K562 (cell line): ENCODE measurements around the gene GLRA2. TPM values are rescaled to one million over a fixed set of nuclear protein-coding genes. Genes with fewer than 3 reads are reported as not detected.

Experiments used
- ATAC-seq: fragments of 200-7000 bp; cut with Tn5 transposase; 3 replicates; pipeline ENCODE4 v1.9.1; 2020; ENCODE audit warnings: moderate library complexity
- BruUV-seq: library from RNA; stranded (reverse); fragments of 400-500 nt; replicated peaks from 2 replicates; lab custom pipeline; 2021; lab: Mats Ljungman, UMichigan
- CTCF ChIA-PET: fragments of 300-600 bp; formaldehyde crosslinking; extraction: SDS; loops from one replicate; lab custom pipeline; 2021; ENCODE audit warnings: low intra/inter-chr PET ratio; lab: Yijun Ruan, JAX
- POLR2A ChIA-PET: fragments of 300-600, 350-650 bp; sonication (Branson Sonifier 250); formaldehyde crosslinking; extraction: SDS; loops from one replicate; lab custom pipeline; 2021; ENCODE audit warnings: antibody characterized with exemption, inconsistent platforms; lab: Yijun Ruan, JAX
- DNase-seq, 4 experiments: peaks; one replicate each; pipeline versions ENCODE4 v3.0.0 to v3.0.0-alpha.2; 2011 to 2018; ENCODE audit warnings: low spot score in 3 of 4, mixed read lengths in 3 of 4; ENCODE audit errors: extremely low read depth in 1 of 4
- FAIRE-seq: peaks from 2 replicates; lab custom pipeline; 2011; peaks lifted over from hg19 to GRCh38; lab: Jason Lieb, UNC
- H2AFZ ChIP-seq: 2 replicates; pipeline ENCODE4 v1.6.0; 2011; ENCODE audit warnings: low read depth, low read length, control low read depth, inconsistent platforms
- H3K27ac ChIP-seq: fragments of 200-600 bp; 3 replicates; pipeline ENCODE4 v1.8.0; 2011; ENCODE audit warnings: low read depth, mild to moderate bottlenecking, control low read depth, inconsistent platforms, low read length, moderate library complexity, mixed read lengths; ENCODE audit errors: extremely low read depth
- H3K27me3 ChIP-seq, 2 experiments: fragments of 300-600 bp in 1 of 2; 2 replicates in 1 of 2; 3 replicates in 1 of 2; pipeline versions ENCODE4 v1.6.0 to v1.8.0; 2011; ENCODE audit warnings: inconsistent platforms in 2 of 2, low read length in 2 of 2, mild to moderate bottlenecking in 1 of 2, mixed read lengths in 1 of 2, moderate library complexity in 1 of 2; ENCODE audit not compliant: control insufficient read depth in 2 of 2, insufficient read depth in 2 of 2
- H3K36me3 ChIP-seq: fragments of 300-600 bp; 3 replicates; pipeline ENCODE4 v1.8.0; 2011; ENCODE audit warnings: mild to moderate bottlenecking, low read length, inconsistent platforms; ENCODE audit not compliant: control insufficient read depth, insufficient read depth
- H3K4me1 ChIP-seq, 2 experiments: fragments of 200-600 bp in 1 of 2; replicated peaks in 1 of 2; 2 replicates in 1 of 2; 3 replicates in 1 of 2; pipeline versions ENCODE4 v1.5.1 to v1.8.0; 2011; ENCODE audit warnings: inconsistent platforms in 2 of 2, low read length in 2 of 2, mild to moderate bottlenecking in 1 of 2, mixed read lengths in 1 of 2, moderate library complexity in 1 of 2; ENCODE audit not compliant: control insufficient read depth in 2 of 2, insufficient read depth in 2 of 2
- H3K4me2 ChIP-seq: 2 replicates; pipeline ENCODE4 v1.6.1; 2011; ENCODE audit warnings: low read length, control low read depth, inconsistent platforms, mixed read lengths; ENCODE audit not compliant: insufficient read depth
- H3K4me3 ChIP-seq: fragments of 200-600 bp; sonication (generic), shearing (Covaris generic); 2 replicates; pipeline ENCODE4 v1.5.1; 2016; ENCODE audit warnings: control low read depth, inconsistent platforms
- H3K79me2 ChIP-seq: fragments of 200-600 bp; 3 replicates; pipeline ENCODE4 v1.8.0; 2011; ENCODE audit warnings: low read length, inconsistent platforms; ENCODE audit not compliant: control insufficient read depth, insufficient read depth
- H3K9ac ChIP-seq, 2 experiments: 2 replicates each; pipeline versions ENCODE4 v1.6.0 to v1.6.1; 2011; ENCODE audit warnings: low read depth in 2 of 2, low read length in 2 of 2, control low read depth in 1 of 2, inconsistent platforms in 1 of 2, mild to moderate bottlenecking in 1 of 2, mixed read lengths in 1 of 2; ENCODE audit not compliant: insufficient read depth in 1 of 2
- H3K9me1 ChIP-seq: one replicate; pipeline ENCODE4 v1.6.0; 2011; ENCODE audit warnings: inconsistent platforms, mild to moderate bottlenecking, low read length, moderate library complexity; ENCODE audit not compliant: control insufficient read depth, insufficient read depth
- H3K9me3 ChIP-seq: replicated peaks from 2 replicates; pipeline ENCODE4 v1.5.1; 2011; ENCODE audit warnings: low read depth, low read length, inconsistent platforms; ENCODE audit not compliant: control insufficient read depth, insufficient read depth
- H4K20me1 ChIP-seq: replicated peaks from 2 replicates; pipeline ENCODE4 v1.6.1; 2011; ENCODE audit warnings: low read length, inconsistent platforms, mixed read lengths; ENCODE audit not compliant: control insufficient read depth, insufficient read depth
- CLOCK ChIP-seq: fragments of 250-450 bp; sonication (Bioruptor Pico); IDR thresholded peaks from 2 replicates; pipeline ENCODE4 v1.4.0; 2020; ENCODE audit warnings: mild to moderate bottlenecking, moderate library complexity, borderline replicate concordance
- HMG20B ChIP-seq: fragments of 250-450 bp; sonication (Bioruptor Pico); IDR thresholded peaks from 2 replicates; pipeline ENCODE4 v1.5.0; 2021; ENCODE audit warnings: mild to moderate bottlenecking
- PRMT5 ChIP-seq: sonication (generic); formaldehyde crosslinking; IDR thresholded peaks from 2 replicates; pipeline ENCODE4 v1.5.0; 2020; ENCODE audit warnings: missing genetic modification reagents
- SMARCB1 ChIP-seq: IDR thresholded peaks from 2 replicates; pipeline ENCODE4 v1.6.1; 2011; ENCODE audit warnings: improper control_type of control experiment, low read depth; ENCODE audit not compliant: insufficient read length
- ZKSCAN3 ChIP-seq: fragments of 250-450 bp; sonication (Bioruptor Pico); IDR thresholded peaks from 2 replicates; pipeline ENCODE4 v1.4.0; 2020
- ZNF324 ChIP-seq: fragments of 250-450 bp; sonication (Bioruptor Pico); IDR thresholded peaks from 2 replicates; pipeline ENCODE4 v1.4.0; 2020; ENCODE audit warnings: mild to moderate bottlenecking
- WGBS: fragments of 100-300 bp; shearing (Covaris generic); methylation state at CpG from one replicate; pipeline ENCODE4 v1.1.6; 2016; ENCODE audit warnings: low coverage, mixed read lengths; ENCODE audit not compliant: insufficient coverage; ENCODE audit errors: missing lambda C conversion rate; 5-methylcytosine and 5-hydroxymethylcytosine counted together
- in situ Hi-C: fragments of 300-500 bp; cut with MboI; formaldehyde crosslinking; loops from 4 replicates; pipeline ENCODE4 v1.15.0; 2018; ENCODE audit warnings: inconsistent platforms, mixed read lengths
- intact Hi-C: fragments of 100-400 bp; cut with micrococcal nuclease; formaldehyde crosslinking; loops from 2 replicates; pipeline ENCODE4 v1.14.2; 2022
- polyA plus RNA-seq, 8 experiments: library from polyadenylated mRNA; depleted of rRNA in 4 of 8; stranded (reverse) in 5 of 8; unstranded in 3 of 8; fragments of >200 nt; fragmentation: Nextera tagmentation in 2 of 8; fragmentation: Illumina TruSeq in 1 of 8; extraction: Ambion mirVana in 2 of 8; extraction: Trizol in 1 of 8; gene quantifications; 2 replicates each; pipeline versions ENCODE4 v1.2.1 to v1.2.3, GENCODE V29; 2011 to 2014; ENCODE audit warnings: inconsistent platforms in 1 of 8, missing spikeins in 1 of 8
- total RNA-seq, 7 experiments: library from RNA; depleted of rRNA in 6 of 7; stranded (reverse); fragments of >200 nt in 6 of 7; fragmentation: Illumina TruSeq in 2 of 7; extraction: Trizol in 2 of 7; gene quantifications; 2 replicates each; pipeline versions ENCODE4 v1.2.1 to v1.2.3, GENCODE V29; 2011 to 2021; ENCODE audit warnings: low replicate concordance in 1 of 7
- TF ChIP-seq, protein P1 (sequence below): fragments of 250-450 bp; sonication (Bioruptor Pico); IDR thresholded peaks from 2 replicates; pipeline ENCODE4 v1.8.0; 2022; ENCODE audit warnings: inconsistent platforms

GLRA2 gene
- total and polyA plus RNA-seq, 9 of the 15 experiments (the other 6 are each of a cell fraction or from before 2014, with no cell fraction given) = not detected

DNA sequence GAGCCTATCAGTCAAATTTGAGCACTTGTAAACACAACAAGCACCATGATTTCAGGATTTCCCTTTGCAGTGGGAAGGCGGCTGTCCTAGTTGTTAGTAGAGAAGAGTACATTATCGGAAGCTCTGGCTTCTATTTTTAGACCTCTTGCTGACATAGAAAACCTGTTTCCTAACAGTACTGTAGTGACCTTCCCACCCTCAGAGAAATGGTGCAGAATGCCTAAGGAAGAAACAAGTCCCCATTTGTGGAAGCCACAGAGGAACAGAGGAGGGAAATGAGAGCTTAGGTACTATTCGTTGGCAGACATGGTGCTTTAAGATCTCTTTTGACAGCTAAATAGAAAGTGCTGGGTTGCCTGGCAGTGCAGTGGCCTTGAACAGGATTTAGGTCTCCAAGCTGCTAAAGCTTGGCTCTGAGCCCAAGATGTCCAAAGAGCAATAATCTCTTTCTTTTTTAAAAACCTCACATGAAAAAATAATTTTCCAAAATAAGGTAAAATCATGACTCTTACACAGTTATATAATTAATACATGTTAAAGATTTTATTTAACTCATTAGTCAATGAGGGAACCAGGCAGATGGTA lies 24.9 kb downstream of the GLRA2 start:
- in situ Hi-C loops (no loop called here), intact Hi-C loops (no loop called here)
- no peaks in the 10 kb centered on the region for H3K79me2 ChIP-seq
- POLR2A ChIA-PET = no interaction called here
- FAIRE-seq (no peak), DNase-seq (no peak), ATAC-seq (no peak)
- no peak overlapping the region for H3K9ac ChIP-seq
- H3K27me3 ChIP-seq = no peaks in the 10 kb centered on the region
- BruUV-seq = no TSS peak
- H3K9me1 ChIP-seq = no peaks in the 10 kb centered on the region
- no peaks in the 10 kb centered on the region for H3K4me1 ChIP-seq
- CTCF ChIA-PET = no interaction called here
- H3K27ac ChIP-seq = no peak overlapping the region
- no peaks in the 10 kb centered on the region for H4K20me1 ChIP-seq
- no peaks in the 10 kb centered on the region for H3K9me3 ChIP-seq
- H3K4me2 ChIP-seq = no peak overlapping the region
- H3K36me3 ChIP-seq = no peaks in the 10 kb centered on the region
- no peak overlapping the region for H3K4me3 ChIP-seq
- no peak overlapping the region for H2AFZ ChIP-seq
- WGBS = 0% methylated on average over 3 of the region's 3 CpGs
- TF ChIP-seq PRMT5 (no peak), ZKSCAN3 (no peak), CLOCK (CRISPR knock-in tag) (no peak), ZNF324 (CRISPR knock-in tag) (no peak), SMARCB1 (no peak), HMG20B (CRISPR knock-in tag) (no peak)
- TF ChIP-seq, protein P1, sequence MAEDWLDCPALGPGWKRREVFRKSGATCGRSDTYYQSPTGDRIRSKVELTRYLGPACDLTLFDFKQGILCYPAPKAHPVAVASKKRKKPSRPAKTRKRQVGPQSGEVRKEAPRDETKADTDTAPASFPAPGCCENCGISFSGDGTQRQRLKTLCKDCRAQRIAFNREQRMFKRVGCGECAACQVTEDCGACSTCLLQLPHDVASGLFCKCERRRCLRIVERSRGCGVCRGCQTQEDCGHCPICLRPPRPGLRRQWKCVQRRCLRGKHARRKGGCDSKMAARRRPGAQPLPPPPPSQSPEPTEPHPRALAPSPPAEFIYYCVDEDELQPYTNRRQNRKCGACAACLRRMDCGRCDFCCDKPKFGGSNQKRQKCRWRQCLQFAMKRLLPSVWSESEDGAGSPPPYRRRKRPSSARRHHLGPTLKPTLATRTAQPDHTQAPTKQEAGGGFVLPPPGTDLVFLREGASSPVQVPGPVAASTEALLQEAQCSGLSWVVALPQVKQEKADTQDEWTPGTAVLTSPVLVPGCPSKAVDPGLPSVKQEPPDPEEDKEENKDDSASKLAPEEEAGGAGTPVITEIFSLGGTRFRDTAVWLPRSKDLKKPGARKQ = no peak
